Posterior vena cava (tissue), 2 donors: ENCODE results near the gene CPNE4. TPM values are rescaled to one million over a fixed set of nuclear protein-coding genes. Genes with fewer than 3 reads are reported as not detected.

ENCODE experiments used
- DNase-seq: peaks from one replicate; pipeline ENCODE4 v3.0.0-alpha.2; 2020; ENCODE audit warnings: low spot score
- intact Hi-C, 2 donors: fragments of 100-400 bp; cut with DNase I; formaldehyde crosslinking; loops; one replicate each; pipeline versions ENCODE4 v1.14.1 to v1.14.2; 2022 to 2023
- total RNA-seq, 2 donors: library from RNA; stranded (reverse); fragmentation: NEBNext Ultra II Directional; extraction: Animal tissue kit (Norgen Biotek cat#: 25700); gene quantifications; one replicate each; pipeline ENCODE4 v1.2.1, GENCODE V29; 2021
- donor health status: DM: yes; HTN: yes; CAD: no.
- donor health status: DM: yes; HTN: yes; CAD: no.

Gene CPNE4
- total RNA-seq, 2 donors from 2014 or later: not detected

GRCh38 chr3:131717493-131717892, 317.3 kb downstream of the CPNE4 start:
- DNase-seq: no peak
- intact Hi-C loops: no loop called here

- intact Hi-C loops: no loop called here
- no peak for DNase-seq
Measured at GRCh38 chr3:131716943-131717342, 317.9 kb downstream of the CPNE4 start.

- DNase-seq: no peak
- intact Hi-C loops: no loop called here
Measured at GRCh38 chr3:131716007-131716406, 318.8 kb downstream of the CPNE4 start.

- intact Hi-C loops: no loop called here
- DNase-seq: no peak
Measured at GRCh38 chr3:131714585-131715220, 320.1 kb downstream of the CPNE4 start.

- intact Hi-C loops: no loop called here
- DNase-seq: no peak
Measured at GRCh38 chr3:131713416-131714123, 321.2 kb downstream of the CPNE4 start.

GRCh38 chr3:131712662-131713061, 322.2 kb downstream of the CPNE4 start:
- no peak for DNase-seq
- intact Hi-C loops: no loop called here

GRCh38 chr3:131711114-131711768, 323.6 kb downstream of the CPNE4 start:
- DNase-seq: no peak
- intact Hi-C loops: no loop called here

GRCh38 chr3:131708241-131708640, 326.6 kb downstream of the CPNE4 start:
- no peak for DNase-seq
- intact Hi-C loops: no loop called here

GRCh38 chr3:131705558-131706051, 329.2 kb downstream of the CPNE4 start:
- intact Hi-C loops: no loop called here
- DNase-seq: no peak

- intact Hi-C loops: no loop called here
- no peak for DNase-seq
Measured at GRCh38 chr3:131705099-131705498, 329.7 kb downstream of the CPNE4 start.

GRCh38 chr3:131704098-131704497, 330.7 kb downstream of the CPNE4 start:
- intact Hi-C loops: no loop called here
- DNase-seq: no peak

GRCh38 chr3:131702146-131702545, 332.7 kb downstream of the CPNE4 start:
- intact Hi-C loops: no loop called here
- no peak for DNase-seq

- intact Hi-C loops: no loop called here
- DNase-seq: no peak
Measured at GRCh38 chr3:131701153-131701770, 333.6 kb downstream of the CPNE4 start.

- intact Hi-C loops: no loop called here
- DNase-seq: no peak
Measured at GRCh38 chr3:131699001-131699400, 335.8 kb downstream of the CPNE4 start.

- intact Hi-C loops: no loop called here
- DNase-seq: no peak
Measured at GRCh38 chr3:131694376-131694775, 340.4 kb downstream of the CPNE4 start.

- intact Hi-C loops: no loop called here
Measured at GRCh38 chr3:131692356-131692755, 342.5 kb downstream of the CPNE4 start.

GRCh38 chr3:131690800-131691199, 344.0 kb downstream of the CPNE4 start:
- no peak for DNase-seq
- intact Hi-C loops: no loop called here

More at GRCh38 chr3:131692356-131692755, 342.5 kb downstream of the CPNE4 start:
- DNase-seq: no peak

- no peak for DNase-seq
Measured at GRCh38 chr3:131688370-131688769, 346.4 kb downstream of the CPNE4 start.

GRCh38 chr3:131669600-131669999, 365.2 kb downstream of the CPNE4 start:
- intact Hi-C loops: no loop called here
- no peak for DNase-seq

More at GRCh38 chr3:131688370-131688769, 346.4 kb downstream of the CPNE4 start:
- intact Hi-C loops: no loop called here

GRCh38 chr3:131658771-131659170, 376.0 kb downstream of the CPNE4 start:
- intact Hi-C loops: no loop called here
- no peak for DNase-seq
